Caco-2 (cell line): Measurements from ENCODE around the gene KDM4B. TPM values are rescaled to one million over a fixed set of nuclear protein-coding genes. Genes with fewer than 3 reads are reported as not detected.

Experiments used
- BruUV-seq: library from RNA; stranded (reverse); fragments of 400-500 nt; replicated peaks from 2 replicates; lab custom pipeline; 2021; lab: Mats Ljungman, UMichigan
- CTCF ChIA-PET: fragments of 300-600 bp; sonication (Branson Sonifier 250); formaldehyde crosslinking; loops from one replicate; lab custom pipeline; 2022; ENCODE audit warnings: antibody characterized with exemption; lab: Charles Lee
- POLR2A ChIA-PET: fragments of 300-600 bp; sonication (Branson Sonifier 250); formaldehyde crosslinking; loops from one replicate; lab custom pipeline; 2022; ENCODE audit warnings: antibody characterized with exemption; lab: Charles Lee
- DNase-seq, 2 experiments: peaks; one replicate each; pipeline versions ENCODE4 v3.0.0 to v3.0.0-alpha.2; 2020 to 2022
- H3K27me3 ChIP-seq: replicated peaks from 2 replicates; pipeline ENCODE4 v1.6.0; 2011; ENCODE audit warnings: low read length; ENCODE audit not compliant: control insufficient read depth, insufficient read depth
- H3K36me3 ChIP-seq: 2 replicates; pipeline ENCODE4 v1.5.1; 2011; ENCODE audit warnings: low read length; ENCODE audit not compliant: control insufficient read depth, insufficient read depth
- H3K4me1 ChIP-seq: fragments of 250-450 bp; sonication (Bioruptor Pico); 2 replicates; pipeline ENCODE4 v1.5.1; 2020; ENCODE audit warnings: mild to moderate bottlenecking
- H3K4me3 ChIP-seq: 2 replicates; pipeline ENCODE4 v1.5.1; 2011; ENCODE audit warnings: low read depth, mild to moderate bottlenecking, control low read depth, low read length
- H3K9me3 ChIP-seq: fragments of 250-450 bp; sonication (Bioruptor Pico); 2 replicates; pipeline ENCODE4 v1.5.1; 2020; ENCODE audit warnings: mild to moderate bottlenecking, moderate library complexity
- H3K27ac Mint-ChIP-seq: one replicate; pipeline ENCODE4 v1.8.0; 2022; ENCODE audit warnings: mixed read lengths; ENCODE audit not compliant: unreplicated experiment
- H3K27me3 Mint-ChIP-seq: one replicate; pipeline ENCODE4 v1.8.0; 2022; ENCODE audit warnings: mixed read lengths; ENCODE audit not compliant: insufficient read depth, unreplicated experiment
- H3K36me3 Mint-ChIP-seq: one replicate; pipeline ENCODE4 v1.8.0; 2022; ENCODE audit warnings: mild to moderate bottlenecking, mixed read lengths; ENCODE audit not compliant: insufficient read depth, unreplicated experiment
- H3K4me1 Mint-ChIP-seq: one replicate; pipeline ENCODE4 v1.8.0; 2022; ENCODE audit warnings: low read depth, mixed read lengths; ENCODE audit not compliant: unreplicated experiment
- H3K4me3 Mint-ChIP-seq: one replicate; pipeline ENCODE4 v1.8.0; 2022; ENCODE audit warnings: mild to moderate bottlenecking, moderate library complexity, mixed read lengths; ENCODE audit not compliant: unreplicated experiment
- H3K9me3 Mint-ChIP-seq: one replicate; pipeline ENCODE4 v1.8.0; 2022; ENCODE audit warnings: mixed read lengths; ENCODE audit not compliant: unreplicated experiment
- intact Hi-C: fragments of 100-400 bp; cut with micrococcal nuclease; formaldehyde crosslinking; loops from one replicate; pipeline ENCODE4 v1.10.0; 2022; ENCODE audit not compliant: unreplicated experiment
- total RNA-seq: library from RNA; stranded (reverse); gene quantifications from 2 replicates; pipeline ENCODE4 v1.2.3, GENCODE V29; 2022
- TF ChIP-seq, protein P1 (sequence below), 2 experiments: fragments of 200-600 bp in 1 of 2; IDR thresholded peaks; 1 replicate in 1 of 2; 2 replicates in 1 of 2; pipeline versions ENCODE4 v1.5.1 to v1.8.0; 2011 to 2022; ENCODE audit warnings: antibody characterized with exemption in 1 of 2, control low read depth in 1 of 2, inconsistent platforms in 1 of 2, low read depth in 1 of 2, low read length in 1 of 2, mild to moderate bottlenecking in 1 of 2, moderate library complexity in 1 of 2; ENCODE audit not compliant: insufficient read depth in 1 of 2, severe bottlenecking in 1 of 2, unreplicated experiment in 1 of 2

Gene KDM4B
- total RNA-seq, 1 experiment from 2014 or later = 27.4 TPM

DNA sequence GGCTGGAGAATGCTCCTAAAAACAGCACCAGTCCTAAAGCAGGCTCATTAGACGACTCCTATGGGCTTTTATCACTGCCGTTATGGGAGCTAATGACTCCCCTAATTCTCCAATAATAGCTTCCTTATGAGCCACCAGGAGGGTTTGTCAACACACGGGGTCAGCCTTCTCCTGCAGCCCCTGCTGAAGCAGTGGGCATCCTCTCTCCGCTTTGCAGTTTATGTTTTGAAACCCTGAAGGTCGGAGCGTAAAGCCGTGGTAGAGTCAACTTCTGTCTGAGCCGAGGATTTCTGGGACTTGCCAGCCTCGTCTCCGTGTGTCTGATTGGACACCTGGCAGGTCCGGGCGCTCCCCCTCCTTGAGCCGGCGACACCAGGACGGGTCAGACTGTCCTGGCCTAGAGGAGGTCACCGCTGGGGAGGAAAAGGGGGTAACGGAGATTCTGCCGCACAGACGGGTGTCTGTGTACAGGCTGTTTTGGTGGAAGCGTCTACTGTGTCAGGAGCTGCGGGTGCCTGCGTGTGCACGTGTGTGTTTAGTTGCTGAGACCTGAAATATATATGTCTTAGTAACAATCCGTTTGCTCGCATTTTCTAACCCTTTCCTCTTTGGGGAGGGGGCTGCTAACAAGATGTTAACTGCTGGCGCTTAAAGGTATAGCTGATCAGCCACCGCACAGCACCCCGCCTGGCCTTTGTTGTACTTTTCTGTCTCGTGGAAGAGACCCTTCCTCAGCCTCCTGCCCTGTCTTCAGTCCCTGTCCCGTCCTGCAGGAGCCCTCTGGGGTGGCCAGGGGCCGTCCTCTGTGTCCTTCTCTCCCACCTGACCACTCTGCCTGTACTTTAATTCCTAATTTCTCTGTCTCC is 1.9 kb downstream of the KDM4B start:
- H3K36me3 Mint-ChIP-seq = peaks cover 33% of the 10 kb centered on the region
- ChIA-PET POLR2A (interaction anchor here (1.0 kb wide), 1 partner anchor 18 kb away, joined by 3 read pairs; no protein-coding TSS in a partner anchor), CTCF (interaction anchor here (0.6 to 2.3 kb wide), 3 partner anchors 10 to 569 kb away, joined by 4 to 10 read pairs (median 8); no protein-coding TSS in a partner anchor)
- intact Hi-C loops = no loop called here
- Histone ChIP-seq H3K9me3 (no peaks in the 10 kb centered on the region), H3K4me3 (peak overlapping the region; percentile 71), H3K27me3 (no peaks in the 10 kb centered on the region), H3K4me1 (peaks cover 15% of the 10 kb centered on the region), H3K36me3 (peaks cover 1% of the 10 kb centered on the region; the same call in 1 of the 2 replicates)
- peak overlapping the region; percentile 75 for H3K4me3 Mint-ChIP-seq
- BruUV-seq = no TSS peak
- no peak for DNase-seq
- no peaks in the 10 kb centered on the region for H3K9me3 Mint-ChIP-seq
- H3K4me1 Mint-ChIP-seq = peaks cover 35% of the 10 kb centered on the region
- H3K27ac Mint-ChIP-seq = peak overlapping the region; percentile 83
- TF ChIP-seq, protein P1, sequence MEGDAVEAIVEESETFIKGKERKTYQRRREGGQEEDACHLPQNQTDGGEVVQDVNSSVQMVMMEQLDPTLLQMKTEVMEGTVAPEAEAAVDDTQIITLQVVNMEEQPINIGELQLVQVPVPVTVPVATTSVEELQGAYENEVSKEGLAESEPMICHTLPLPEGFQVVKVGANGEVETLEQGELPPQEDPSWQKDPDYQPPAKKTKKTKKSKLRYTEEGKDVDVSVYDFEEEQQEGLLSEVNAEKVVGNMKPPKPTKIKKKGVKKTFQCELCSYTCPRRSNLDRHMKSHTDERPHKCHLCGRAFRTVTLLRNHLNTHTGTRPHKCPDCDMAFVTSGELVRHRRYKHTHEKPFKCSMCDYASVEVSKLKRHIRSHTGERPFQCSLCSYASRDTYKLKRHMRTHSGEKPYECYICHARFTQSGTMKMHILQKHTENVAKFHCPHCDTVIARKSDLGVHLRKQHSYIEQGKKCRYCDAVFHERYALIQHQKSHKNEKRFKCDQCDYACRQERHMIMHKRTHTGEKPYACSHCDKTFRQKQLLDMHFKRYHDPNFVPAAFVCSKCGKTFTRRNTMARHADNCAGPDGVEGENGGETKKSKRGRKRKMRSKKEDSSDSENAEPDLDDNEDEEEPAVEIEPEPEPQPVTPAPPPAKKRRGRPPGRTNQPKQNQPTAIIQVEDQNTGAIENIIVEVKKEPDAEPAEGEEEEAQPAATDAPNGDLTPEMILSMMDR (IDR thresholded peaks at IDR 0.05; ENCODE audit: insufficient read depth in 1 of 2, low read depth in 1 of 2, low read length in 1 of 2, severe bottlenecking in 1 of 2, unreplicated experiment in 1 of 2) = no peak
- H3K27me3 Mint-ChIP-seq = no peaks in the 10 kb centered on the region

DNA sequence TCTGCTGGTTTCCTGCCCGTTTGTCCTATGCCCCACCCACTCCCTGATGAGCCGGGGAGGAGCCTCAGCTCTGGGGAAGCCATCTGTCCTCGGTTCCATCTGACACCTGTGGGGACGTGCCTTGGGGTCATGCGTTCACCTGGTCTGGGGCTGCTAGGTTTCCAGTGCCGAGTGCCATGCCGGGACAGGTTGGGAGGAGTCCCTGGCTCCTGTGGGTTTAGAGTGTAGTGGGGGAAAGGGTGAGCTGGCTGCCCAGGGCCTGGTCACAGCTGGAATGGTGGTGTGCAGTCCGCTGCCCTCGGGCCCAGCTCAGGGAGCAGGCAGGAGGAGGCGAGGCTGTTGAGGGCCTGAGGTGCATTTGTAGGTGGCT is 2.5 kb downstream of the KDM4B start:
- Histone ChIP-seq H3K36me3 (peaks cover 1% of the 10 kb centered on the region; the same call in 1 of the 2 replicates), H3K27me3 (no peaks in the 10 kb centered on the region), H3K4me3 (no peak overlapping the region), H3K9me3 (no peaks in the 10 kb centered on the region), H3K4me1 (peaks cover 15% of the 10 kb centered on the region)
- Mint-ChIP-seq H3K4me3 (peak overlapping the region; percentile 75), H3K27me3 (no peaks in the 10 kb centered on the region), H3K27ac (no peak overlapping the region), H3K36me3 (peaks cover 33% of the 10 kb centered on the region), H3K9me3 (no peaks in the 10 kb centered on the region), H3K4me1 (peaks cover 35% of the 10 kb centered on the region)
- DNase-seq = no peak
- BruUV-seq = no TSS peak
- ChIA-PET POLR2A (interaction anchor here (1.0 kb wide), 1 partner anchor 17 kb away, joined by 3 read pairs; no protein-coding TSS in a partner anchor), CTCF (interaction anchor here (2.3 kb wide), 1 partner anchor 60 kb away, joined by 8 read pairs; no protein-coding TSS in a partner anchor)
- TF ChIP-seq, protein P1 (IDR thresholded peaks at IDR 0.05; ENCODE audit: insufficient read depth in 1 of 2, low read depth in 1 of 2, low read length in 1 of 2, severe bottlenecking in 1 of 2, unreplicated experiment in 1 of 2) = no peak
- intact Hi-C loops = no loop called here

DNA sequence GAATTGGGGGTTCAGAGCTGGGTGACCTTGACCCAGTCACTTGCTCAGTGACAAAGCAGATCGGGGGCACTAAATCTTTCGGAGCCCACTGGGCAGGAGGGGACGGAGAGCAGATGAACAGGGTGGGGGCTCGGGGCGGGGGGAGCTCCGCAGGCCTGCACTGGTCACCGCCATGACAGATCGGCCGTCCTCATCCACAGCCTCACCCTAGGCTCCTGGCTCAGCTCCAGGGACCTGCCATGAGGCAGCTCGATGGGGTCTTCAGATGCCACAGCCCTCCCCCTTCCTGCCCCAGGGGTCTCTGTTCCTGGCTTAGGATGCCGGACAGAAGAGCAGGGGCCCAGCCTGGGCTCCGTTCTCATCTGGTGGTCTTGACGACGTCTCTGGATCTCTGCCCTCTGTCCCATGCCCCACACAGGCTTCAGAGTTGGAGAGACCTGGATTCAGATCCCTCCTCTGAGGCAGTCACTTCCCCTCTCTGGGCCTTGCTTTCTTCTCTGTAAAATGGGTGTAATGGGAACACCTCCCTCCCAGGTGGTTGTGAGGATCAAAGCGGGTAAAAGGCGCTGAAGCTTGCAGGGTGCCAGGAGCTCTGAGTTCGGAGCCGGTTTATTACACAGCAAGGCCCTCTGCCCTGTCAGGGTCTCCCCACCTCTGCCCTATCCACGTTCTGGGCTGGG is 3.0 kb downstream of the KDM4B start:
- no TSS peak for BruUV-seq
- Mint-ChIP-seq H3K4me1 (peaks cover 35% of the 10 kb centered on the region), H3K27ac (no peak overlapping the region), H3K9me3 (no peaks in the 10 kb centered on the region), H3K36me3 (peaks cover 35% of the 10 kb centered on the region), H3K27me3 (no peaks in the 10 kb centered on the region), H3K4me3 (peak overlapping the region; percentile 75)
- H3K27me3 ChIP-seq = no peaks in the 10 kb centered on the region
- intact Hi-C loops = no loop called here
- TF ChIP-seq, protein P1 (IDR thresholded peaks at IDR 0.05; ENCODE audit: insufficient read depth in 1 of 2, low read depth in 1 of 2, low read length in 1 of 2, severe bottlenecking in 1 of 2, unreplicated experiment in 1 of 2) = no peak
- H3K9me3 ChIP-seq = no peaks in the 10 kb centered on the region
- H3K4me1 ChIP-seq = peaks cover 15% of the 10 kb centered on the region
- no peak overlapping the region for H3K4me3 ChIP-seq
- peaks cover 1% of the 10 kb centered on the region; the same call in 1 of the 2 replicates for H3K36me3 ChIP-seq
- no peak for DNase-seq
- ChIA-PET CTCF (interaction anchor here (2.3 kb wide), 1 partner anchor 59 kb away, joined by 8 read pairs; no protein-coding TSS in a partner anchor), POLR2A (no interaction called here)
